Activated CD4-positive, alpha-beta T cell treated with anti-CD3 and anti-CD28 coated beads, Interleukin-2, Interleukin-6, amounts not matched to agents 100 ng/mL and 50 ng/mL, durations not matched to agents 16 hours and 8 hours (primary cell): ENCODE data around the gene UBA52.
"Not testable (repeated sequence)": the region's sequence is repeated elsewhere in the genome, so short reads cannot be mapped to it uniquely, and the experiment has no call there.

Experiments used
- DNase-seq: peaks from one replicate; pipeline ENCODE4 v3.0.0-alpha.2; 2020

Gene UBA52

DNA sequence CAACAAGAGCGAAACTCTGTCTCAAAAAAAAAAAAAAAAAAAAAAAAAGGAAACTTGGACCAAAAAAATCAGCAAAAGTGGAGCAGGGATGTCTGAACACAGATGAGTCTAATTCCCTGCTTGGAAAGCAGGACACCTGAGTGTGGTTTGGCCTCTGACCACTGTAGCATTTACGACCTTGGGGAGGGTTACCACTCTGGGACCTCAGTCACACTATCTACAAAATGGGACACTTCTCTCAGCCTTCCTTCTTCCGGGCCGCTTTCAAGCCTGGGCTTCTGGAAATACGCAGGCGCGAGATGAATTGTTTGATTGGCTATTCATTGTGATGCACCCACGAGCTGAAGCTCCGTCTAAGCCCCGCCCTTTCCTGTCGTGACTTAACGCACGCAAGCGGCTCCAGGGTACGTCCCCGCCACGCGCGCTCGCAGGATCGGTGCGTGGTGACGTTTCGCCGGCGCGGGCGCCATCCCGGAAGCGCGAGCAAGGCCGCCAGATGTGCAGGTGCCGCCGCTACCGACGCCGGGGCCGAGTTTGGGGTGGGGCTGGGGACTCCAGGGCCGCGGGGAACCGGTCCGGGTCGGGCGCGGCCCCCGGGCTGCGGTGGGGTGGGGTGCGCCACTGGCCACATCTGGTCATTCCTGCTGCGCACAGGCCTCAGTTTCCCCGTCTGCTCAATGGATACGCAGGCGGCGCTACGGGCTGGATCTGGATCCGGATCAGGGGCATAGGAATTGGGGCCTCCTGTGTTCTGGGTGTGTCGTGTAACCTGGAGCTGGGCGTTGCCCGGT lies 14.1 kb upstream of the UBA52 start, which contains the start of gene KXD1:
TSS of gene KXD1 (plus strand) at position 460 of the 791 bp plus-strand sequence. CDS start 4,187 bp downstream, outside the sequence.
- peak; percentile 99 for DNase-seq

DNA sequence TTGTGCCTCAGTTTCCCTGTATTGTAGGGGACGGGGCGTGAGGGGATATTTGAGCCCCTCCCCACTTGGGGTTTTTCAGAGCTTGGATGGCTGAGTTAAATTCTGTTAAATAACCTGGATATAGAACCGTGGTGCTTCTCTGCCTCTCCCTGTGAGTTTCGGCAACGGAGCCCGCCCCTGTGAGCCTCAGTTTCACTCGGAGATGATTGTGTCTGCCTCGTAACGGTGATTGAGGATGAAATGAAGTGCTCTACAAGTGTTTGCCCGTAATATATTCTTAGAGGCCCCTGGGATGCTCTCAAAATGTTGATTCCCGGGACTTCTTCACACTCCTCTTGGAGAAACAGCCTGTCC lies 13.5 kb upstream of the UBA52 start:
- no peak for DNase-seq

DNA sequence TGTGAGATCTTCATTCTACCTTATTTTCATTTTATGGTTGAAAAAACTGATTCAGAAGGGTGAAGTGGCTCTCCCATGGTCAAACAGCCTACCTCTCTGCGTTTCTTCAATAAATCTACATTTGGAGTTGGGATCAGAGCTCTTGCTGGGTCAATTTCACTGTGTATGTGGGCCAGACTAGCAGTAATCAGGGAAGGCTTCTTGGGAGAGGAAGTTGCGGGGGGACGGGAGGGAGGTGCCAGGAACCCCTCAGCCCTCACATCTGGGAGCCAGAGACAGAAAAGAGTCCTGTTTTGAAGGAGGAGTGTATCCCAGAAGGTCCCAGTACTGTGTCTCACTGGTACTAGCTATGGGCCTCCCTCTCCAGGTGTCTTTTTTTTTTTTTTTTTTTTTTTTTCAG lies 13.1 kb upstream of the UBA52 start:
- no peak for DNase-seq

DNA sequence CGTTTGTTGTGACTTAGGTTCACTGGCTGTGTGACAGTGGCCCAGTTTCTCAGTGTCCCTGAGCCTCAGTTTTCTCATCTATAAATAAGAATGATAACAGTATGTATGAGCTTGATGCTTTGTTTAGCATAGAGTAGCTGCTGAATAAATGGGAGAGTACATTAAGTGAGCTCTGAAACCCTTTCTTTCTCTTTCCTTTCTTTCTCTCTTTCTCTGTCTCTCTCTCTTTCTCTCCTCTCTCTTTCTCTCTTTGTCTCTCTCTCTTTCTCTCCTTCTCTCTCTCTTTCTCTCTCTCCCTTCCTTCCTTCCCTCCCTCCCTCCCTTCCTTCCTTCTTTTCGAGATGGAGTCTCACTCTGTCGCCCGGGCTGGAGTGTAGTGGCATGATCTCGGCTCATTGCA lies 12.0 kb upstream of the UBA52 start:
- no peak for DNase-seq

GRCh38 chr19:18562086-18562485 lies 9.6 kb upstream of the UBA52 start:
- DNase-seq = no peak

GRCh38 chr19:18566953-18567352 lies 4.7 kb upstream of the UBA52 start:
- no peak for DNase-seq

GRCh38 chr19:18568367-18568766 lies 3.3 kb upstream of the UBA52 start:
- no peak for DNase-seq

GRCh38 chr19:18574691-18575291 lies 3.1 kb downstream of the UBA52 start:
- no peak for DNase-seq

- DNase-seq = no peak
These were observed 4.7 kb downstream of the UBA52 start for GRCh38 chr19:18576383-18576782.

DNA sequence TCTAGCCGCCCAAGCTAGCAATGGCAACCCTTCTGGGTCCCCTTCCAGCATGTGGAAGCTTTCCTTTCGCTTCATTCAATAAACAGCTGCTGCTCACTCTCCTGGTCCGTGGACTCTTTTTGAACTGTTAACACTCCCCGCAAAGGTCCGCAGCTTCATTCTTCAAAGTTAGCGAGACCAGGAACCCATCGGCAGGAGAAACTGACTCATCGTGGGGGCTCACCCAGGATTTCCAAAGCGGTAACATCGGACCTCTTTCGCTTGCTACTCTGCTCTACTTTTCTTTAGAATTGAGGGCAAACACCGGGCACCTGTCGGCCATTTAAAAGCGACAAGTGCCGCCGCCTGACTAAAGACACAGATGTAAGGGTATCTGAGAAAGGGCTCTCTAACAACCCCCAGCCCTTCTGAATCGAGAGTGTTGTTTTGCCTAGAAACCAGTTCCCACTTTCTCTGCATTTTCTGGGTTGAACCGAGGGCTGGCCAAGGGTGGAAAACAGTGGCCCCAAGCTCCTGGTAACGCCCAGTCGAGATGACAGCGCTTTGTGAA lies 5.8 kb downstream of the UBA52 start:
- DNase-seq = no peak

DNA sequence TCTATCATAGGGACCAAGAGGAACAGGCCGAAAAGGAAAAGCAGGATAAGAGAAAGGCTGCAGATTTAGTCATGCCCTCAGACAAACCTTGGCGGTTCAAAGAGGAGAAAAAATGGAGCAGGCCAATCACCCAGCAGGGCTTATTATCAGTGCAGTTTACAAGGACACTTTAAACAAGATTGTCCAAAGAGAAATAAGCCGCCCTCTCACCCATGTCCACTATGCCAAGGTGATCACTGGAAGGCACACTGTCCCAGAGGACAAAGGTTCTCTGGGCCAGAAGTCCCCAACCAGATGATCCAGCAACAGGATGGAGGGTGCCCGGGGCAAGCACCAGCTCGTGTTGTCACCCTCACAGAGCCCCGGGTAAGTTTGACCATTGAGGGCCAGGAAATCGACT lies 8.7 kb downstream of the UBA52 start:
- no peak for DNase-seq

- no peak for DNase-seq
These were observed 14.6 kb downstream of the UBA52 start for GRCh38 chr19:18586306-18586705.

GRCh38 chr19:18587561-18587960 lies 15.9 kb downstream of the UBA52 start:
- DNase-seq = no peak

GRCh38 chr19:18587962-18588610 lies 16.4 kb downstream of the UBA52 start:
- DNase-seq = no peak

- DNase-seq = peak; percentile 93
These were observed 17.1 kb downstream of the UBA52 start, which contains the start of gene REX1BD for GRCh38 chr19:18588611-18589379. REX1BD (plus strand) TSS chr19:18588798; CDS start chr19:18588802, 4 bp downstream.

DNA sequence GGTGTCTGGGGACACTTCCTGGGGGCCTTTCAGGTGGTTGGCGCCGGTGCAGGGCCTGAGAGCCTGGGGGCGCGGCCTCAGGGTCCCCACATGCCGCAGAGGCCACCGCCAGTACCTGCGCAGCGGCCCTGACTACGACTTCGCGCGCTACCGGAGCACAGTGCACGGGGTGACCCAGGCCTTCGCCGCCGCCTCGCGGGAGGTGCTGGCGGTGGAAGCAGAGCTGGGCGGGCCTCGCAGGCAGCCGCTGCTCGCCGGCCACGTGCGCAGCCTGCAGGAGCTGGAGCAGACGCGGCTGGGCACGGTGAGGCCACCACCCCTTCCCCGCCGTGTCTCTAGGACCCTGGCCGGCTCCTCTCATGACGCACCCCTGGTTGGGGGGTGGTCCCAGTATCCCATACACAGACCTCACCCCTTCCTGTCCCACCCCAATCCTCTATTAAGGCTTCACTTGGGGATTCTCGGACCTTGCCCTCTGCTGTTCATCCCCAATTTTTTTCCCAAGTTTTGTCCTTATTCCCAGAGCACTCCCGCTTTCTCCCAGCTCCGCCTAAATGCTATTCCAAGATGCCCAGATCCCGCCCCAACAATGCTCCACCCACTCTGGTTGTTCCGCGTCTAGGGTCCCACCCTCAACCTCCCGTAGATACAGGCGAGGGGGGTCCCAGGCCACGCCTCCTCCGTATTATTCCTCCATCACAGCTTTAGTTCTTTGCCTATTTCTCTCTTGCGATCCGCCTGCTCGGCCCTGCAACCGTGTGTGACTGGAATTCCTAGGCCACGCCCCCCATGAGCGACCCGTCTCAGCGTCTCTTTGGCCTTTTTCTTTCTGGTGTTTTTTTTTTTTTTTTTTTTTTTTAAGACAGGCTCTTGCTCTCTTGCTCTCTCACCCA lies 18.0 kb downstream of the UBA52 start:
- DNase-seq = peak; percentile 75

- peak; percentile 50 for DNase-seq
These were observed 18.9 kb downstream of the UBA52 start for GRCh38 chr19:18590273-18591272.

GRCh38 chr19:18591735-18592385 lies 20.2 kb downstream of the UBA52 start:
- DNase-seq = no peak

DNA sequence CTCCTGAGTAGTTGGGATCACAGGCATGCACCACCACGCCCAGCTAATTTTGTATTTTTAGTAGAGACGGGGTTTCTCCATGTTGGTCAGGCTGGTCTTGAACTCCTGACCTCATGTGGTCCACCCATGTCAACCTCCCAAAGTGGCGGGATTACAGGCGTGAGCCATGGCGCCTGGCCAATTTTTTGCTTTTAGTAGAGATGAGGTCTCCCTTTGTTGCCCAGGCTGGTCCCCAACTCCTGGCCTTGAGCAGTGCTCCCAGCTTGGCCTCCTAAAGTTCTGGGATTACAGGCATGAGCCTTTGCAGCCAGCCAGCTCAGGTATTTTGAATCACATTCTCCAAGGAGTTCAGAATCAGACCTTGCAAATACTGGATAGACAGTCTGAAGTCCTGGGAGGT lies 21.1 kb downstream of the UBA52 start:
- not testable (repeated sequence) for DNase-seq
